ENCODE data around the gene CCPG1.

- no peak for TF ChIP-seq CTCF (IDR thresholded peaks at IDR 0.05)
- no peak for TF ChIP-seq POLR2AphosphoS5 (IDR thresholded peaks at IDR 0.05; ENCODE audit: low read depth, low read length)
Observed at GRCh38 chr15:55366981-55367380, 41.2 kb downstream of the CCPG1 start.

All from Panc1 (cell line).